Activated gamma-delta T cell treated with anti-CD3 and anti-CD28 coated beads, Interleukin-2, amount 50 U/mL, for 16 hours (primary cell): ENCODE results near the gene CRY1.
"Not testable (repeated sequence)": the region's sequence is repeated elsewhere in the genome, so short reads cannot be mapped to it uniquely, and the experiment has no call there.

ENCODE experiments used
- DNase-seq: peaks from one replicate; pipeline ENCODE4 v3.0.0-alpha.2; 2020; ENCODE audit warnings: low read depth

Gene CRY1

GRCh38 chr12:107064243-107064642, 29.1 kb downstream of the CRY1 start:
- DNase-seq: no peak

DNA sequence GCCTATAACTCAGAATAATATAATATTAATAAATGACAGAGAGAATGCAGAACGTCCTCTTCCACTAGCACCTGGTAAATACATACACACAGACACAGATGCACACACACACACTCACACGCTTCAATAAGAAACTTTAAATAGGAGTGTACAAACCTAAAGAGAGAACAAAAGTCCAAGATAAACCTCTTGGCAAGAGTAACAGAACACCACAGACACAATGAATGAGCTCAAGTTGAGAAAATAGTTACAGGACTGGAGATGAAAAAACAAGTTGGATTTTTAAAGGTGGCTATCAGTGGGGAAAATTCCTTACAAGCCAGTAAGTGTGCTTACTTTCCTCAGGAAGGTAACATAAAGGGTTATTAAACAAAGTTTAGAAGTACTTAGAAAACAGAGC, 35.2 kb downstream of the CRY1 start:
- no peak for DNase-seq

GRCh38 chr12:107057071-107057834, 36.1 kb downstream of the CRY1 start:
- DNase-seq: no peak

DNA sequence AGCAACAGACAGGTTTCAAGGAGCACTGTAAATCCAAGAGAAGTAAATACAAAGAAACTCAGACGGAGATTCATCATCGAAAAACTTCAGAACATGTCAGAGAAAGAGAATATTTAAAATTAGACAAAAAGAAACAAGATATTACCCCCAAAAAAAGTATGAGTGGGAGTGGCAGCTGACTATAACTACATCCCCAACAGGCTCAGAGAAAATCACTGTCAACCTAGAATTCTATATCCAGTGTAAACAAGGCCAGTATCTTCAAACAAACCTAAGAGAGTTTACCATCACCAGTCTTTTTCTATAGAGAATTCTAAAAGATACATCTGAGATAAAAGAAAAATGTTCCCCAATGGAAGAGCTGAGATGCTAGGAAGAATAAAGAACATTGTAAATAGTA, 39.6 kb downstream of the CRY1 start:
- DNase-seq: no peak

- DNase-seq: no peak
Observed at GRCh38 chr12:107045186-107045585, 48.2 kb downstream of the CRY1 start.

DNA sequence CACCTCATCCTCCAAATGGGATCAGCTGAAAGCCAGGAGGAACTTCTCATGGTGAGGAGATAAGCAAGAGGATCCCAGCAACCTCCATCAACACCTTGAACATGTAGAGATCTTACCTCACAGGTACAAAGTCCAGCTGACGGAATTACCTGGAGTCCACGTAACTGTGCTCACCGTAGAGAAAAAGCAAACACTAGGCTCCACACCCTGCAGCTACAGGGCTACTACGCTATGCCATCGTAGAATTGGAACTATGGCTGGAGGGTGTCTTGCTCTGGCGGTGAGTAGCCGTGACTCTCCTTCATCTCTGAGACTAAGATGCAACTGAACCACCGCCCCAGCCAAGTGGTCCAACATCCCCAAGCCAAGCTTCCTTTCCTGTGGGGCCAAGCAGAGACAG, 50.5 kb downstream of the CRY1 start:
- no peak for DNase-seq

DNA sequence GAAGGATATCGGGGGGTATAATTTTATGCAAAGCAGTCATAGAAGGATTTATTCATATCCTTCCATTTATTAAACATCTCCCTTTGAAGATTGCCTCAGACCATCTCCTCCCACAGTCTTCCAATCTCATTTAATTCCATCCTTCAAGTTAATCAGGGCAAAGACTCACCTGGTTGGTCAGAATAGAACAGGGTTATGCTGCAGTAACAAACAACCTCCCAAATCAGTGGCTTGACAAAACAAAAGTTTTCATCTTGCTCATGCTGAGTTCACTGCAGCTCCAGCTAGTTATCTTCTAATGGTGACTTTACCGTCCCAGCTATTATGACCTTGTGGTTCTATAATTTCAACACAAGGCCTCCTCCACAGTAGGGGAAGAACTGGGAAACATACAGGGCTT, 57.6 kb downstream of the CRY1 start:
- no peak for DNase-seq

DNA sequence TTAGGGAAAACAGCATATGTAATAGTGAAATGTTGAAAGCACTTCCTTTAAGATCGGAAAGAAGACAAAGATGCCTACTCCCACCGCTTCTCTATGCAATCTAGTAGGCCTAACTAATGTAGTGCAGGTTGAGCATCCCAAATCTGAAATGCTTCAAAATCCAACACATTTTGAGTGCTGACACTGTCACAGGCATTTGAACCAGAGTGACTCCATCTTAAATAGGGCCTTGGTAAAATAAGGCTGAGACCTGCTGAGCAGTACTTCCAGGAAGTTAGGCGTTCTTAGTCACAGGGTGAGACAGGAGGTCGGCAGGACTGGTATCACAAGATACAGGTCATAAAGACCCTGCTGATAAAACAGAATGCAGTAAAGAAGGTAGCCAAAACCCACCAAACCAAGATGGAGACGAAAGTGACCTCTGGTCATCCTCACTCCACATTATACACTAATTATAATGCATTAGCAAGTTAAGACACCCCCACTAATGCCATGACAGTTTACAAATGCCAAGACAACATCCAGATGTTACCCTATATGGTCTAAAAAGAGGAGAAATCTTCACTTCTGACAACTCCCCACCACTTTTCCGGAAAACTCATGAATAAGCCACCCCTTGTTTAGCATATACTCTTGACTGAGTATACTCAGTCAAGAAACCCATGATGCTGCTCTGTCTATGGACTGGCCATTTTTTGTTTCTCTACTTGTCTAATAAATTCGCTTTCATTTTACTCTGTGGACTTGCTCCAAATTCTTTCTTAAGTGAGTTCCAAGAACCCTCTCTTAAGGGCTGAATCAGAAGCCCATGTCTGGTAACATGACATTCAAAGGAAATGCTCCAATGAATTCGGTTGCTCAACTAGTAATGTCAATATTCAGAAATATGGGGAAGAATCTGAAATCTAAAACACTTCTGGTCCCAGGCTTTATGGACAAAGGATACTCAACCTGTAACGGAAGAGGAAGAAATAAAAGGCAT, 59.3 kb downstream of the CRY1 start:
- no peak for DNase-seq

GRCh38 chr12:107032266-107032665, 61.1 kb downstream of the CRY1 start:
- DNase-seq: no peak

- DNase-seq: no peak
Observed at GRCh38 chr12:107031061-107031460, 62.3 kb downstream of the CRY1 start.

- DNase-seq: no peak
Observed at GRCh38 chr12:107029081-107029480, 64.3 kb downstream of the CRY1 start.

GRCh38 chr12:107027636-107028053, 65.7 kb downstream of the CRY1 start:
- DNase-seq: no peak

- no peak for DNase-seq
Observed at GRCh38 chr12:107026806-107027635, 66.3 kb downstream of the CRY1 start.

- not testable (repeated sequence) for DNase-seq
Observed at GRCh38 chr12:107026356-107026755, 67.0 kb downstream of the CRY1 start.

GRCh38 chr12:107025671-107026070, 67.7 kb downstream of the CRY1 start:
- no peak for DNase-seq

DNA sequence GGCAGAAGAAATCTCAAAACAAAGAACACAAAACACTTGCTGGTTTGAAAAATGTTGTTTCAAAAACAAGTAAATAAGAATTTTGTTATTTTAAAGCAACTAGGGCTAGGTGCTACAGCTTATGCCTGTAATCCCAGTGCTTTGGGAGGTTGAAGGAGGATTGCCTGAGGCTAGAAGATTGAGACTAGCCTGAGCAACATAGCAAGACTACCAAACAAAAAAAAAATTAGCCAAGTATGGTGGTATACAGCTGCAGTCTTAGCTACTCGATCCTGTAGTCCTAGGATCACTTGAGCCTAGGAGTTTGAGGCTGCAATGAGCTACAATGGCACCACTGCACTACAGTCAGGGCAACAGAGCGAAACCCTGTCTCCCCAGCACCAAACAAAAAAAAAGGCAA, 73.8 kb downstream of the CRY1 start:
- no peak for DNase-seq

GRCh38 chr12:107017042-107017441, 76.3 kb downstream of the CRY1 start:
- DNase-seq: no peak

- DNase-seq: no peak
Observed at GRCh38 chr12:107014055-107014454, 79.3 kb downstream of the CRY1 start.

DNA sequence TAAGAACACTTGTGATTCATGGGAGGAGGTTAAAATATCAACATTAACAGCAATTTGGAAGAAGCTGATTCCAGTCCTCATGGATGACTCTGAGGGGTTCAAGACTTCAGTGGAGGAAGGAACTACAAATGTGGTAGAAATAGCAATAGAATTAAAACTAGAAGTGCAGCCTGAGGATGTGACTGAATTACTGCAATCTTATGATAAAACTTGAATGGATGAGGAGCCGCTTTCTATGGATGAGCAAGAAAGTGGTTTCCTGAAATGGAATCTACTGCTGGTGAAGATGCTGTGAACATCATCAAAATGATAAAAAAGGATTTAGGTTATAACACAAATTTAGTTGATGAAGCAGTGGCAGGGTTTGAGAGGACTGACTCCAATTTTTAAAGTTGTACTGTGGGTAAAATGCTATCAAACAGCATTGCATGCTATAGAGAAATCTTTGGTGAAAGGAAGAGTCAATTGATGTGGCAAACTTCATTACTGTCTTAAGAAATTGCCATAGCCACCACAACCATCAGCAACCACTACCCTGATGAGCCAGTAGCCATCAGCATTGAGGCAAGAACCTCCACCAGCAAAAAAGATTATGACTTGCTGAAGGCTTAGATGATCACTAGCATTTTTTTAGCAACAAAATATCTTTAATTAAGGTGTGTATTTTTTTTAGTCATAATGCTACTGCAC, 80.5 kb downstream of the CRY1 start:
- no peak for DNase-seq

DNA sequence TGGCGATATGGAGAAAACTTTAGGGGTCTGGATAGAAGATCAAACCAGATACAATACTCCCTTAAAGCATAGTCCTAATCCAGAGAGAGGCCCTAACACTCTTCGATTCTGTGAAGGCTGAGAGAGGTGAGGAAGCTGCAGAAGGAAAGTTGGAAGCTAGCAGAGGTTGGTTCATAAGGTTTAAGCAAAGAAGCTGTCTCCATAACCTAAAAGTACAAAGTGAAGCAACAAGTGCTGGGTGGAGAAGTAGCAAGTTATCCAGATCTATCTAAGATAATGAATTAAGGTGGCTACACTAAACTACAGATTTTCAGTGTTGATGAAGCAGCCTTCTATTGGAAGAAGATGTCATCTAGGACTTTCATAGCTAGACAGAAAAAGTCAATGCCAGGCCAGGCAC, 81.8 kb downstream of the CRY1 start:
- DNase-seq: no peak

GRCh38 chr12:107007411-107007810, 85.9 kb downstream of the CRY1 start:
- DNase-seq: no peak

DNA sequence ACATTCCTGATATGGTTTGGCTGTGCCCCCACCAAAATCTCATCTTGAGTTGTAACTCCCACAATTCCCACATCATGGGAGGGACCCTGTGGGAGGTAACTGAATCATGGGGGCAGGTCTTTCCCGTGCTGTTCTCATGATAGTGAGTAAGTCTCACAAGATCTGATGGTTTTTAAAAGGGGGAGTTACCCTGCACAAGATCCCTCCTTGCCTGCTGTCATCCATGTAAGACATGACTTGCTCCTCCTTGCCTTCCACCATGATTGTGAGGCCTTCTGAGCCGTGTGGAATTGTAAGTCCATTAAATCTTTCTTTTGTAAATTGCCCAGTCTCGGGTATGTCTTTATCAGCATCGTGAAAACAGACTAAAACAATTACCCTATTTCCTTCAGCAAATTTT, 90.7 kb downstream of the CRY1 start:
- not testable (repeated sequence) for DNase-seq
